Activated CD8-positive, alpha-beta memory T cell treated with anti-CD3 and anti-CD28 coated beads, Interleukin-2, amount 50 U/mL, for 24 hours (primary cell): ENCODE results near the gene KCNJ18.
"Not testable (repeated sequence)": the region's sequence is repeated elsewhere in the genome, so short reads cannot be mapped to it uniquely, and the experiment has no call there.

Experiments
- DNase-seq: peaks from one replicate; pipeline ENCODE4 v3.0.0-alpha.2; 2020; ENCODE audit errors: extremely low read depth

Gene KCNJ18

GRCh38 chr17:21685061-21685795 is 7.1 kb upstream of the KCNJ18 start:
- DNase-seq: not testable (repeated sequence)

GRCh38 chr17:21686165-21687015 is 5.9 kb upstream of the KCNJ18 start:
- DNase-seq: no peak

DNA sequence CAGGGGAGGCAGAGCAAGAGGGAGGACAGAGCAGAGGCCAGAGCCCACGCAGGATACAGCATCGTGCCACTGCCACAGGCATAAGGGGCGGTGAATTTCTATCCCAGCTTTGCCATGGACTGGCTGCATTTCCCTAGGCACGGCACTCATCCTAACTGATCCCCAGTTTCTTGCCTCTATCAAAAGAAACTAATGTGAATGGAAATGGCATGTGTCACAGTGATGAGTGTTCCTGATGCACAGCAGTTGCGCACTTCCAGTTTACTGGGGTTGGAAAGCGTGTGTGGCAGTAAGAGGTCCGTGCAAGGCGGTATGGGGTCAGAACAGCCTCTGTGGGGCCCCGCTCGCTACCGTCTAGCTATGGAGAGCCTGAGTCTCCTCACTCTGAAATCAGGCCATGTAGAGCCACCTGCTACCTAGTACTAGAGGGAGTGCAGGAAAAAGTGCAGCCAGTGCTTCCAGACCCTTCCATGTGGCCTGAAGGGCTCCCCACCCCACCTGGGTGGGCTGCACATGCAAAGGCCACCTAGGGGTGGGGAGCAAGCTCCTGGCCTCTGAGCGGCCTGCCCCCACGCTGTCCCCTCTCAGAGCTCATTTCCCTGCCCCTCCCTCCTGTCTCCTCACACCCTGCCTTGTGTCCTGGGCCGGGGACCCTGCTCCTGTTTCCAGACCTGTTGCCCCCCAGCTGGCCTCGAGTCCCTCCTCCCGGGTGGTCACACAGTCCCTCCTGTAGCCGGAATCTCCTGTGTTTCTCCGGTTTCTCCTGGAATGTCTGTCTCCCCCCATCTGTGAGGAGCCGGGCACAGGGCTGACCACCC is 5.0 kb upstream of the KCNJ18 start:
- no peak for DNase-seq

DNA sequence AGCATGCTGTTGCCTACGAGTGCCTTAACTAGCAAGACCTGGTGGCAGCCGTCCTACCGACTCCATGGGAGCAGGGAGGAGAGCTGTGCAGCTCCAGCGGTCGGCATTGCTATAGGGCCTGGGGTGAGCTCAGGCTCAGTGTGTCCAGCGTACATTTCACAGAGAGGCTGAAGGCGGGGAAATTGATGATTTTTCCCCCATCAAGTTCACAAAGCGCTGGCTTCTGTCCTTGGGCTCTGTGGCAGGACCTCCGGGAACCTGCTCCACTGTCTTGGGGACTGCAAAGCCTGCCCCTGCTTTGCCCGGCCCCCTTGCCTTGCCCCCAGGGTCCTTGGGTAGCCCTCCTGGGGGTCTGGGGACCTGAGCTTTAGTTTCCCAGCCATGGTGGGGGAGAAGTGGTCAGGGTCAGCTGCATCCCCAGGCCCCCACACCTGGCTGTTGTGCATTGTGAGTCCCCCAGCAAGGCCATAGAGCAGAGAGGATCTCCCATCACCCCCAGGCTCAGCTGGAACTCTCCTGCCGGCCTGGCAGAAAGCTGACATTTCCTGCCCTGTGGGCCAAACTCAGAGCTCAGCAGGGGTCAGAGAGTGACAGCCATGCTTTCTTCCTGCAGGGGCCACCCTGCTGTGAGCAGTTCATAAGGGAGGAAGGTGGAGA is 3.9 kb upstream of the KCNJ18 start:
- DNase-seq: no peak

DNA sequence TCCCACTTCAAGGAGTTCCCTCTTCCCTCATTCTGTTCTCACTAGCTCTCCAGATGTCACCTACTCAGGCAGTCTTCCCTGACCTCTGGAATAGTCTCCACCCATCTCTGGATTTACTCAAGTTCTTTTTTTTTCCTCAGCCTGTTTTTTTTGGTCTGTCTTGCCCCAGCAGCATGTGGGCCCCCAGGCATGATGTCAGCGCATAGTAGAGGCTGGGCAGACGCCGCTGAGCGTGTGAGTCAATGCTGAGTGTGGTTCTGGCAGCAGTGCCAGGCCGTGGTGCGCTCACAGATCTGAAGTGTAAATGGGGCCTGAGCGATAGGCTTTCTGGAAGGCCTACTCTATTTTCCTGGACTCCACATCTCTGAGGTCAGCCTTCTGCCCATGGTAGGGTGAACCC is 2.7 kb upstream of the KCNJ18 start:
- DNase-seq: no peak

DNA sequence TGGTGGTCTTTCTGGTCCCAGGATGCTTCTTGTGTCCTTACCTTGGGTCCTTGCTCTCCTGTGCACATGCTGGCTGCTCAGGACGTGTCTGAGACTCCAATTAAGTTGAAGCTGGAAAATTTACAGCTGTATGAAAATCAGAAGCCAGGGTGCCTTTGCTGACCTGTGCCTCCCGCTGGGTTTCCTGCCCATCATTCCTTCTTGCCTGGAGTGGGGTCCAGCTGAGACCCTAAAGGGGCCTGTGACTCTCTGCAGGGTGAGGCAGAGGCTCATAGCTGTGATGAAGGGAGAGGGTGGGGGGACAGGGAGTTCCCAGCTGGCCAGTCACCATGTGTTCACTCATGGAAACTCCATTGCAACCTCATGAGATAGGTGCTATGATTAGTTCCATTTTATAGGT is 1.5 kb upstream of the KCNJ18 start:
- DNase-seq: not testable (repeated sequence)

DNA sequence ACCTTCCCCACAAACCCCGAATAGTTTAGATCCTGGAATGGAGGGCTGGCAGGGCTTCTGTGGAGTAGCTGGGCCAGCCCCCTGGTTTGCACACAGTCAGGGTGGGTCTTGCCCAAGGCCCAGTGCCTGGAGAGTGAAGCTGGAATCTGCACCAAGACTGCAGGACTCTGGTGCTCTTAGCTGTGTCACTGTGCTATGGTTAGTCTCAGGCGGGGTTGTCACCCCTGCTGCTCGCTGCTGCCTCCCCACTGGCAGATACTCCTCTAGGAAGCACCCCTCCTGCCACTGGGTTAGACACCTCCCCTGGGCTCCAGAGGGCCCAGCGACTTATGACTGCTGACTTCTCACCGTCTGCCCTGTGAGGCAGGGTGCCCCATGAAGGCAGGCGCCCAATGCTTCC is 842 bp upstream of the KCNJ18 start:
- not testable (repeated sequence) for DNase-seq

DNA sequence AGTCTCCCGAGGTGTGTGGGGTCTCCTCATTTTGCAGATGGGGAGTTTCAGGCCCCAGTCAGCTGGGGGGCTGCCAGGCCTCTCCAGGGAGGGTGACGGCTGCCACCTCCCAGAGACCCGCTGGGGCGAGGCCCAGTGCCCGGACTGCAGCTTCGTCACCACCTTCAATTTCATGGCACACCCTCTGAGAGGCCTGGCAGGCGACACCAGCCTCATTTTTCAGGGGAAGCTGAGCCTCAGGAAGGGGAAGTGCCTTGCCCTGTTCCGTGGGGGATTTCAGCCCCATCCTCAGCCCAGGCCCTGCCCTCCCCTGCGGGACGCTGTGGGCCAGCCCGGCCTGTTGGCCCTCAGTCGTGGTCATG is 362 bp downstream of the KCNJ18 start:
- DNase-seq: not testable (repeated sequence)

DNA sequence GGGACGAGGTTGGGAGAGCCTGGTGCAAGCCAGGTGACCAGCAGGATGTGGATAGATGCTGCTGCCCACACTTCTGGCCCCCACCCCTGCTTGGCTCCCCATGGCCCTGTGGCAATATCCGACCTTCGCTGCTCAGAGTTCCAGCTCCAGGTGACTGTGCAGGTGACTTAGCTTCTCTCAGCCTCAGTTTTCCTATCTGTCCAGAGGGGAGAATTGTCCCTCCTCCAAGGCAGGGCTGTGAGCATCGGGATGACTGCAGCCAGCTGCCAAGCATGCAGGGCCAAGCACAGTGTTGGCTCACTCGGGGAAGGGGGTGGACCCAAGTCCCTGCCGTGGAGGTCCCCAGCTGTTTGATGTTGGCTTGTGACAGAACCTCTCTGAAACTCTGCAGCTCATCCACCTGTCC is 1.1 kb downstream of the KCNJ18 start:
- not testable (repeated sequence) for DNase-seq

GRCh38 chr17:21693937-21694336 is 1.6 kb downstream of the KCNJ18 start:
- DNase-seq: not testable (repeated sequence)

DNA sequence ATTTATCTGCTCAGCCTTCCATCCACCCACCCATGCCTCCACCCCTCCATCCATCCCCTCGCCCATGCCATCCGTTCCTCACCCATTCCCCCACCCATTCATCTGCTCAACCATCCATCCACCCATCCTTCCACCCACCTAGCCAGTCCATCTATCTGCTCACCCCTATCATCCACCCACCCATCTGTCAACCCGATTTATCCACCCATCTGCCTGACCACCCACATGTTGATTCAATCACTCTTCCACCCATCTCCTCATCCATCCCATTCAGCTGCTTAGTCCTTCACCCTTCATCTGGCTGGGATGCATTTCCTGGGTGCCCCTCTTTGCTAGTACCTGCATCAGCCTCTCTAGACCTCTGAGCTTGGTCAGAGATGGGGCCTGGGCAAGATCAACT is 3.9 kb downstream of the KCNJ18 start:
- DNase-seq: not testable (repeated sequence)

GRCh38 chr17:21696842-21697507 is 4.7 kb downstream of the KCNJ18 start:
- not testable (repeated sequence) for DNase-seq

GRCh38 chr17:21697508-21697860 is 5.2 kb downstream of the KCNJ18 start:
- DNase-seq: not testable (repeated sequence)

- not testable (repeated sequence) for DNase-seq
Observed at GRCh38 chr17:21698437-21699075, 6.2 kb downstream of the KCNJ18 start.

- DNase-seq: not testable (repeated sequence)
Observed at GRCh38 chr17:21699124-21699523, 6.8 kb downstream of the KCNJ18 start.

DNA sequence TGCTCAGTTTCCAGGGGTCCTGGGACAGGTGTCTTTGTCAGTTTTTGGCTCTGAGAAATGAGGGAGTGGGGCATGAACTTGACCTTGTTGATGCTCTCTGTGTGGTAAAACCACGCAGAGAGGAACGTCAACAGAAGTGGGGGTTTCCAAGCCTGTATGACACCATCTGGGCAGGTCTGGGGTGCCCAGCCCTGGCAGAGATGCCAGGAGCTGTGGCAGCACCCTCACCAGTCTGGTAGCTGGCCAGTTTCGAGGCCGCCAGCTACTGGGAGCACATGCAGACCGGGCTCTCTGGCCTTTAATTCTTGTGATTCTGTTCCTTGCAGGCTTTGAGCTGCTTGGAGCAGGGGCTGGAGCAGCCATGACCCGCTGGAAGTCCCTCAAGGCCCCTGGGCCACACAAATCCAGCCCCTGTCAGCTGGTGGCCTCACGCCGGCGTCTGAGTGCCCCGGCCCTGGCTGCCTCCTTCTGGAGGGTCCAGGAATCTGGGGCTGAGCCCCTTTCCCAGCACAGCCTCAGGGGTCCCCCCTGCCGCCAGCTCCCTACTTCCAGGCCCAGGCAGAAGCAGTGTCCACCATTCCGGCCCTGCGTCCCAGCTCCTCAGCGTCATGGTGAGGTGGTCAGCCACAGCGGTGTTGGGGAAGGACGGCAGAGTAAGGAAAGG is 7.4 kb downstream of the KCNJ18 start:
- DNase-seq: not testable (repeated sequence)

- DNase-seq: not testable (repeated sequence)
Observed at GRCh38 chr17:21701090-21701489, 8.8 kb downstream of the KCNJ18 start.

DNA sequence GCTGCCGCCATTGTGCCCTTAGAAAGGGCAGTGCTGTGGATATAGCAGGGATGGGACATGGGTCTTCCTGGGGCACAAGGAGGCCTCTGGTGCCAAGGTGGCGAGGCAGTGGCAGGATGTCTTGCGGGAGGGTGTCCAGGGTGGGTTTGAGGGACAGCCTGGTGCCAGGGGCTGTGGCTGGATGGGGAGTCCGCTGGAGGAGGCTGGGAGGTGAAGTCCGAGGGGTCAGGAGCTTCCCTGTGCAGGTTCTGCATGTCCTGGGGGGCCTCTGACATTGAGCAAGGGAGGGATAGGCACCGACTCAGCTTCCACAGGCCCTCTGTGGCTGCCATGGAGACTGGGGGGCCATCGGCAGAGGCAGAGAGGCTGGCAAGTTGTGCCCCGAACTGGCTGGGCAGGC is 9.7 kb downstream of the KCNJ18 start:
- not testable (repeated sequence) for DNase-seq

DNA sequence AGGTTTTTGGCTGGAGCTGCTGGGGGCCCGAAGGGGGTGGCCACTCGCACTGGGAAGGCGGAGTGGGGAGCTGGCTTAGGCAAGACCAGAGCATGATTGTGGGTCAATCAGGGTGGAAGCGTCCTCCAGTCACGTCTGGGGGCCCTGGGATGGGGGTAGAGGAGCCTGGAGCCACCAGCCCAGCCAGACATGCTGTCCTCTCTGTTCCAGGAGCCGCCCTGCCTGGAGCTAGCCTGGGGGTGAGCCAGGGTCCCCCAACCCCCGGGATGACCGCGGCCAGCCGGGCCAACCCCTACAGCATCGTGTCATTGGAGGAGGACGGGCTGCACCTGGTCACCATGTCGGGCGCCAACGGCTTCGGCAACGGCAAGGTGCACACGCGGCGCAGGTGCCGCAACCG is 10.2 kb downstream of the KCNJ18 start:
- DNase-seq: not testable (repeated sequence)
